GM19099 (cell line): ENCODE measurements around the gene FLNB.

ENCODE experiments used
- POLR2A ChIP-seq: IDR thresholded peaks from 3 replicates; pipeline ENCODE4 v1.6.1; 2011; ENCODE audit warnings: low read depth; ENCODE audit not compliant: insufficient read length; ENCODE audit errors: extremely low read depth

The FLNB gene

GRCh38 chr3:58215317-58216025 lies 207.2 kb downstream of the FLNB start:
- no peak for TF ChIP-seq POLR2A

DNA sequence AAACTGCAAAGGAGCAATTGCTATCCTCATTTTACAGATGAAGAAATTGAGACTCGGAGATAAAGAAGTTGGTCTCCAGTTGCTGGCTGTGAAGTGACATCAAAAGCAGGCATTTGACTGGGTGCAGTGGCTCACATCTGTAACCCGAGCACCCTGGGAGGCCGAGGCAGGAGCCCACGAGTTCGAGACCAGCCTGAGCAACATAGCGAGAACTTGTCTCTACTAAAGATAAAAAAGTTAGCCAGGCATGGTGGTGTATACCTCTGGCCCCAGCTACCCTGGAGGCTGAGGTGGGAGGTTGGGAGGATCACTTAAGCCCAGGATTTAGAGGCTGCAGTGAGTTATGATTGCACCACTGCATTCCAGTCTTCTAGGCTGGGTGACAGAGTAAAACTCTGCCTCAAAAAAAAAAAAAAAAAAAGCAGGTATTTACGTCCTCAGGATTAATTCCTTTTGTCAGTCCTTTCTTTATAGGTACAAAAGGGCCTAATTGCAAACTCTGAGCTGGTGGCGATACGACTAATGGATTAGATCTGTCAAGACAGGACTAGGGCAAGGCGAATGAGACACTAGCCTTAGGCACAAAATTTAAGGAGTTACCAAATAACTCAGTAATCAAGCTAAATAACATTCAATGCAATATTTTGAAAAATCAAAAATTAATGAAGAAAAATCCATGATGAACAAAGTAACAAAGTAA lies 208.4 kb downstream of the FLNB start:
- TF ChIP-seq POLR2A: no peak

- TF ChIP-seq POLR2A: no peak
These were observed 209.1 kb downstream of the FLNB start for GRCh38 chr3:58217209-58217811.

DNA sequence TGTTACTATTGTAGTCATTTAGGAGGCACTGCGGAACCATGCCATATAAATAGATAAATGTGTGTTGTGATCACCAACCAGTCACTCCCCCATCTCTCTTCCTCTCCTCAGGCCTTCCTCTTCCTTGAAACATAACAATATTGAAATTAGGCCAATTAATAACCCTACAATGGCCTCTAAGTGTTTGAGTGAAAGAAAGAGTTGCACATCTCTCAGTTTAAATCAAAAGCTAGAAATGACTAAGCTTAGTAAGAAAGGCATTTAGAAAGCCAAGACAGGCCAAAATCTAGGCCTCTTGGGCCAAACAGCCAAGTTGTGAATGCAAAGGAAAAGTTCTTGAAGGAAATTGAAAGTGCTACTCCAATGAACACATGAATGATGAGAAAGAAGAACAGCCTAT lies 210.7 kb downstream of the FLNB start:
- no peak for TF ChIP-seq POLR2A
